LNCAP (cell line): ENCODE results near the gene CCDC61.

Experiments
- CTCF ChIP-seq: fragments of 450-650 bp; IDR thresholded peaks from 2 replicates; pipeline ENCODE4 v1.5.1; 2017; ENCODE audit warnings: mild to moderate bottlenecking

CCDC61 gene

GRCh38 chr19:45969676-45970075 lies 25.6 kb upstream of the CCDC61 start:
- TF ChIP-seq CTCF: no peak

- no peak for TF ChIP-seq CTCF
These were observed 23.9 kb upstream of the CCDC61 start for GRCh38 chr19:45971260-45971902.

GRCh38 chr19:45972081-45972946 lies 23.0 kb upstream of the CCDC61 start:
- no peak for TF ChIP-seq CTCF

DNA sequence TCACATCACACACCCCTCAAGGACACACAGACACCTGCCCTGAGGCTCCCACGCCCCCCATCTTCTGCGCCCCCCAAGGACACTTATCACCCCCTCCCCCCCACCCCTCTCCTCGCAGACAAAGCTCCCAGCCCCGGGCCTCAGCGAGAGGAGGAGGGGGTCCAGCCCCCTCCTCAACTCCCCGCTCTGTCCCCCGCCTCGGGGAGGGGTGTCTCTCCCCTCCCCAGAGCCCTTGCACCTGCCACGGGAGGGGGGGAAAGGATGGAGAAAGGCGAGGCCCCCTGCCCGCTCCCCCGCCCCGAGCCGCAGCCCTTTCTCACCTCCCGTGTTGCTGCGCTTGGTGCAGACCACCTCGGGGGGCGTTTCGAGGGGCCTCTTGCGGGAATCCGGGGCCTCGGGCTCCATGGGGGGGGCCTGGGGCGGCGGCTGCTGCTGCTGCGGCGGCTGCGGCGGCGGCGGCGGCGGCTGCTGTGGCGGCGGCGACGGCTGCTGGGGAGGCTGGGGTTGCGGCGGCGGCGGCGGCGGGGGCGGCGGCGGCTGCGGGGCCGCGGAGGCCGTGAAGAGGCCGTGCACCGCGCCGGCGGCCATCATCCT lies 22.2 kb upstream of the CCDC61 start:
- TF ChIP-seq CTCF: no peak

GRCh38 chr19:45973553-45974338 lies 21.5 kb upstream of the CCDC61 start, which contains the start of gene NOVA2:
NOVA2 (minus strand) TSS chr19:45973865; CDS start chr19:45973351, 514 bp downstream.
- no peak for TF ChIP-seq CTCF

- TF ChIP-seq CTCF: no peak
These were observed 19.8 kb upstream of the CCDC61 start for GRCh38 chr19:45975306-45976070.
